Measurements from ENCODE around the gene NME9. TPM values are rescaled to one million over a fixed set of nuclear protein-coding genes. Genes with fewer than 3 reads are reported as not detected.

NME9 gene
- total and polyA plus RNA-seq, 10 of the 15 experiments (the other 5 are each of a cell fraction or from before 2014, with no cell fraction given): 0.09 to 0.68 (median 0.22) TPM; not detected in 6

DNA sequence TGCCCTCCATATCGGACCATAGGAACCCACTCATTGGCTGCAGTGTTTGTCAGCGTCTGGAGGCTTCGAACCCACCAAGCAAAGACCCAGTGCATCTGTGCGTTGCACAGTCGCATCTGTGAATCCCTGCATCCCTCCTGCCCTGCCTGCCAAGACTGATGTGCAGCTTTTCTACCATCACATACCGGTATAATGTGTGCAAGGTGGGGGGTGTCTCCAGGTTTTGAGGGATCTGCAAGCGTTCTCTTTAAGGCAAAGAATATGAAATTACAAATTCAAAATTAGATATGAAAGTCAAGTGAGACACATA lies 288 bp upstream of the NME9 start:
- ChIA-PET CTCF (interaction anchor here (1.8 kb wide), 1 partner anchor 594 kb away, joined by 4 read pairs; no protein-coding TSS in a partner anchor), SMC1A (ENCODE audit: uncharacterized antibody, unreplicated experiment) (no interaction called here)
- H3K27me3 ChIP-seq (replicated peaks in 1 of 2; ENCODE audit: control insufficient read depth in 2 of 2, insufficient read depth in 2 of 2, low read length in 1 of 2): peaks cover 2 to 18% of the 10 kb centered on the region in 2 experiments; a peak in 3 of 4 replicates
- TF ChIP-seq STAT3 (IDR thresholded peaks at IDR 0.05; ENCODE audit: low read depth, low read length): no peak
- TF ChIP-seq, protein P1, sequence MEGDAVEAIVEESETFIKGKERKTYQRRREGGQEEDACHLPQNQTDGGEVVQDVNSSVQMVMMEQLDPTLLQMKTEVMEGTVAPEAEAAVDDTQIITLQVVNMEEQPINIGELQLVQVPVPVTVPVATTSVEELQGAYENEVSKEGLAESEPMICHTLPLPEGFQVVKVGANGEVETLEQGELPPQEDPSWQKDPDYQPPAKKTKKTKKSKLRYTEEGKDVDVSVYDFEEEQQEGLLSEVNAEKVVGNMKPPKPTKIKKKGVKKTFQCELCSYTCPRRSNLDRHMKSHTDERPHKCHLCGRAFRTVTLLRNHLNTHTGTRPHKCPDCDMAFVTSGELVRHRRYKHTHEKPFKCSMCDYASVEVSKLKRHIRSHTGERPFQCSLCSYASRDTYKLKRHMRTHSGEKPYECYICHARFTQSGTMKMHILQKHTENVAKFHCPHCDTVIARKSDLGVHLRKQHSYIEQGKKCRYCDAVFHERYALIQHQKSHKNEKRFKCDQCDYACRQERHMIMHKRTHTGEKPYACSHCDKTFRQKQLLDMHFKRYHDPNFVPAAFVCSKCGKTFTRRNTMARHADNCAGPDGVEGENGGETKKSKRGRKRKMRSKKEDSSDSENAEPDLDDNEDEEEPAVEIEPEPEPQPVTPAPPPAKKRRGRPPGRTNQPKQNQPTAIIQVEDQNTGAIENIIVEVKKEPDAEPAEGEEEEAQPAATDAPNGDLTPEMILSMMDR (IDR thresholded peaks at IDR 0.05 in 2 of 3, conservative IDR thresholded peaks at IDR 0.05 in 1 of 3; ENCODE audit: control insufficient read depth in 2 of 3, extremely low read depth in 1 of 3, insufficient read depth in 1 of 3, low read depth in 3 of 3, low read length in 3 of 3): no peak
- TF ChIP-seq, protein P2, sequence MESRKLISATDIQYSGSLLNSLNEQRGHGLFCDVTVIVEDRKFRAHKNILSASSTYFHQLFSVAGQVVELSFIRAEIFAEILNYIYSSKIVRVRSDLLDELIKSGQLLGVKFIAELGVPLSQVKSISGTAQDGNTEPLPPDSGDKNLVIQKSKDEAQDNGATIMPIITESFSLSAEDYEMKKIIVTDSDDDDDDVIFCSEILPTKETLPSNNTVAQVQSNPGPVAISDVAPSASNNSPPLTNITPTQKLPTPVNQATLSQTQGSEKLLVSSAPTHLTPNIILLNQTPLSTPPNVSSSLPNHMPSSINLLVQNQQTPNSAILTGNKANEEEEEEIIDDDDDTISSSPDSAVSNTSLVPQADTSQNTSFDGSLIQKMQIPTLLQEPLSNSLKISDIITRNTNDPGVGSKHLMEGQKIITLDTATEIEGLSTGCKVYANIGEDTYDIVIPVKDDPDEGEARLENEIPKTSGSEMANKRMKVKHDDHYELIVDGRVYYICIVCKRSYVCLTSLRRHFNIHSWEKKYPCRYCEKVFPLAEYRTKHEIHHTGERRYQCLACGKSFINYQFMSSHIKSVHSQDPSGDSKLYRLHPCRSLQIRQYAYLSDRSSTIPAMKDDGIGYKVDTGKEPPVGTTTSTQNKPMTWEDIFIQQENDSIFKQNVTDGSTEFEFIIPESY (IDR thresholded peaks at IDR 0.05): no peak
- TF ChIP-seq, protein P3, sequence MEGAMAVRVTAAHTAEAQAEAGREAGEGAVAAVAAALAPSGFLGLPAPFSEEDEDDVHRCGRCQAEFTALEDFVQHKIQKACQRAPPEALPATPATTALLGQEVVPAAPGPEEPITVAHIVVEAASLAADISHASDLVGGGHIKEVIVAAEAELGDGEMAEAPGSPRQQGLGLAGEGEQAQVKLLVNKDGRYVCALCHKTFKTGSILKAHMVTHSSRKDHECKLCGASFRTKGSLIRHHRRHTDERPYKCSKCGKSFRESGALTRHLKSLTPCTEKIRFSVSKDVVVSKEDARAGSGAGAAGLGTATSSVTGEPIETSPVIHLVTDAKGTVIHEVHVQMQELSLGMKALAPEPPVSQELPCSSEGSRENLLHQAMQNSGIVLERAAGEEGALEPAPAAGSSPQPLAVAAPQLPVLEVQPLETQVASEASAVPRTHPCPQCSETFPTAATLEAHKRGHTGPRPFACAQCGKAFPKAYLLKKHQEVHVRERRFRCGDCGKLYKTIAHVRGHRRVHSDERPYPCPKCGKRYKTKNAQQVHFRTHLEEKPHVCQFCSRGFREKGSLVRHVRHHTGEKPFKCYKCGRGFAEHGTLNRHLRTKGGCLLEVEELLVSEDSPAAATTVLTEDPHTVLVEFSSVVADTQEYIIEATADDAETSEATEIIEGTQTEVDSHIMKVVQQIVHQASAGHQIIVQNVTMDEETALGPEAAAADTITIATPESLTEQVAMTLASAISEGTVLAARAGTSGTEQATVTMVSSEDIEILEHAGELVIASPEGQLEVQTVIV (IDR thresholded peaks at IDR 0.05; ENCODE audit: borderline replicate concordance, partially characterized antibody): no peak
- TF ChIP-seq ASH2L (IDR thresholded peaks at IDR 0.05; ENCODE audit: borderline replicate concordance, low read depth): no peak
- no peak for TF ChIP-seq TAF1 (IDR thresholded peaks at IDR 0.05; ENCODE audit: borderline replicate concordance, low read depth, low read length)
- TF ChIP-seq, protein P4, sequence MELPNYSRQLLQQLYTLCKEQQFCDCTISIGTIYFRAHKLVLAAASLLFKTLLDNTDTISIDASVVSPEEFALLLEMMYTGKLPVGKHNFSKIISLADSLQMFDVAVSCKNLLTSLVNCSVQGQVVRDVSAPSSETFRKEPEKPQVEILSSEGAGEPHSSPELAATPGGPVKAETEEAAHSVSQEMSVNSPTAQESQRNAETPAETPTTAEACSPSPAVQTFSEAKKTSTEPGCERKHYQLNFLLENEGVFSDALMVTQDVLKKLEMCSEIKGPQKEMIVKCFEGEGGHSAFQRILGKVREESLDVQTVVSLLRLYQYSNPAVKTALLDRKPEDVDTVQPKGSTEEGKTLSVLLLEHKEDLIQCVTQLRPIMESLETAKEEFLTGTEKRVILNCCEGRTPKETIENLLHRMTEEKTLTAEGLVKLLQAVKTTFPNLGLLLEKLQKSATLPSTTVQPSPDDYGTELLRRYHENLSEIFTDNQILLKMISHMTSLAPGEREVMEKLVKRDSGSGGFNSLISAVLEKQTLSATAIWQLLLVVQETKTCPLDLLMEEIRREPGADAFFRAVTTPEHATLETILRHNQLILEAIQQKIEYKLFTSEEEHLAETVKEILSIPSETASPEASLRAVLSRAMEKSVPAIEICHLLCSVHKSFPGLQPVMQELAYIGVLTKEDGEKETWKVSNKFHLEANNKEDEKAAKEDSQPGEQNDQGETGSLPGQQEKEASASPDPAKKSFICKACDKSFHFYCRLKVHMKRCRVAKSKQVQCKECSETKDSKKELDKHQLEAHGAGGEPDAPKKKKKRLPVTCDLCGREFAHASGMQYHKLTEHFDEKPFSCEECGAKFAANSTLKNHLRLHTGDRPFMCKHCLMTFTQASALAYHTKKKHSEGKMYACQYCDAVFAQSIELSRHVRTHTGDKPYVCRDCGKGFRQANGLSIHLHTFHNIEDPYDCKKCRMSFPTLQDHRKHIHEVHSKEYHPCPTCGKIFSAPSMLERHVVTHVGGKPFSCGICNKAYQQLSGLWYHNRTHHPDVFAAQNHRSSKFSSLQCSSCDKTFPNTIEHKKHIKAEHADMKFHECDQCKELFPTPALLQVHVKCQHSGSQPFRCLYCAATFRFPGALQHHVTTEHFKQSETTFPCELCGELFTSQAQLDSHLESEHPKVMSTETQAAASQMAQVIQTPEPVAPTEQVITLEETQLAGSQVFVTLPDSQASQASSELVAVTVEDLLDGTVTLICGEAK (IDR thresholded peaks at IDR 0.05; ENCODE audit: borderline replicate concordance): no peak
- TF ChIP-seq ZNF24 (IDR thresholded peaks at IDR 0.05): no peak
- no peak for TF ChIP-seq BMI1 (IDR thresholded peaks at IDR 0.05; ENCODE audit: borderline replicate concordance)
- no peak for TF ChIP-seq BACH1 (IDR thresholded peaks at IDR 0.05; ENCODE audit: borderline replicate concordance)
- TF ChIP-seq MTA2 (IDR thresholded peaks at IDR 0.05; ENCODE audit: low read depth): no peak
- TF ChIP-seq POLR2A (IDR thresholded peaks at IDR 0.05; ENCODE audit: low read depth, low read length): no peak
- TF ChIP-seq RELA (IDR thresholded peaks at IDR 0.05; ENCODE audit: borderline replicate concordance, partially characterized antibody): no peak
- TF ChIP-seq ZBED1 (IDR thresholded peaks at IDR 0.05; ENCODE audit: borderline replicate concordance): no peak

More for the DNA sequence above, 288 bp upstream of the NME9 start:
- in situ Hi-C loops (cut with MboI): no loop called here
- no peaks in the 10 kb centered on the region for H3K9me3 ChIP-seq (replicated peaks; ENCODE audit: control insufficient read depth, insufficient read depth, low read length)
- no peak overlapping the region for H2AFZ ChIP-seq (ENCODE audit: control insufficient read depth, low read depth, low read length)
- 7% methylated on average over 7 of the region's 7 CpGs for WGBS (ENCODE audit: insufficient coverage, insufficient replicate concordance, low lambda C conversion rate, missing lambda C conversion rate)
- no peak for ATAC-seq
- no peak overlapping the region for H3K27ac ChIP-seq (ENCODE audit: control insufficient read depth, insufficient read depth)
- no peaks in the 10 kb centered on the region for H3K36me3 ChIP-seq (ENCODE audit: control insufficient read depth in 2 of 2, insufficient read depth in 2 of 2, low read length in 1 of 2)
- POLR2A ChIA-PET: no interaction called here
- DNase-seq (ENCODE audit: low read depth, low spot score): no peak
- H4K20me1 ChIP-seq (ENCODE audit: control insufficient read depth, insufficient read depth): no peaks in the 10 kb centered on the region
- intact Hi-C loops (cut with micrococcal nuclease; ENCODE audit: unreplicated experiment): loop anchor here (5.0 kb wide), 1 partner anchor 82 kb away; no protein-coding TSS in a partner anchor
- H3K79me2 ChIP-seq (ENCODE audit: control insufficient read depth, insufficient read depth, low read length): no peaks in the 10 kb centered on the region
- no TSS peak for BruUV-seq (replicated peaks)
- RAD21 ChIA-PET (ENCODE audit: unreplicated experiment): no interaction called here
- H3K4me2 ChIP-seq (ENCODE audit: control insufficient read depth, insufficient read depth): peak overlapping the region; percentile 91
- peaks cover 7% of the 10 kb centered on the region for H3K4me1 ChIP-seq (ENCODE audit: control insufficient read depth, insufficient read depth, low read length)
- no peak overlapping the region for H3K4me3 ChIP-seq
- no peak for FAIRE-seq
- no peak overlapping the region for H3K9ac ChIP-seq (ENCODE audit: control insufficient read depth, insufficient read depth, low read length)

All from GM12878 (cell line).